ENCODE measurements around the gene MYH16.
"Not testable (repeated sequence)": the region's sequence is repeated elsewhere in the genome, so short reads cannot be mapped to it uniquely, and the experiment has no call there.

Gene MYH16

DNA sequence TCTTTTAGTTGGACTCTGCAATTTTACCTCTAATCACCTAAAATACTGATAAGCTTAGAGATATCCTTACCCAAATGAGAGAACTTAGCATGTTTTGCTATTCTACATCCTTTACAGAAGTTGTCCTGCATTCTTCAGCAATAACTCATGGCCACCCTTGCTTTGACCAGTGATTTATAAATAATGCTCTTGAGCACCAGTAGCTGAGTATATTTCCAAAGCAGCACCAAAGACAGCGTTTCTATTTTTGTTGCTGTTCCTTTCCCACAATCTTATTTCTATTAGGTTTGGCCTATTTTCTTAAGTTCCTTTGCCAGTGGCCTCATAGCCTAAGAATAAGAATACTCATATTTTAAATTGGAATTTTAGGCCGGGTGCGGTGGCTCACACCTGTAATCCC, 68.0 kb downstream of the MYH16 start:
- H2BK12ac ChIP-seq (ENCODE audit: low read length) = no peak overlapping the region
- no peak overlapping the region for H3K4me3 ChIP-seq (ENCODE audit: low read length in 2 of 2)
- no peak overlapping the region for H3K18ac ChIP-seq (ENCODE audit: low read length)
- no peak overlapping the region for H2AK5ac ChIP-seq (ENCODE audit: low read depth, low read length)
- no peak overlapping the region for H4K91ac ChIP-seq (ENCODE audit: low read depth, low read length, poor library complexity)
- no CpG with 5 or more reads among the region's 3 CpGs for WGBS, 2 donors (ENCODE audit: extremely low coverage in 2 of 2, insufficient read length in 2 of 2, insufficient replicate concordance in 1 of 2)
- H3K9me3 ChIP-seq (replicated peaks in 1 of 2; ENCODE audit: control insufficient read depth in 2 of 2, insufficient read depth in 1 of 2, low read depth in 1 of 2, low read length in 2 of 2) = no peaks in the 10 kb centered on the region
- no peak for DNase-seq (ENCODE audit: low spot score)
- H2BK120ac ChIP-seq (ENCODE audit: low read depth, low read length) = no peak overlapping the region
- no peak overlapping the region for H2BK15ac ChIP-seq (ENCODE audit: low read length)
- H4K8ac ChIP-seq (ENCODE audit: low read depth, low read length) = no peak overlapping the region
- no peak overlapping the region for H3K4ac ChIP-seq (ENCODE audit: low read length)
- no peak overlapping the region for H3K27ac ChIP-seq (replicated peaks; ENCODE audit: low read length)
- no peak overlapping the region for H3K9ac ChIP-seq (ENCODE audit: low read depth, low read length, poor library complexity)
- no peaks in the 10 kb centered on the region for H3K4me1 ChIP-seq (ENCODE audit: control insufficient read depth in 2 of 2, insufficient read depth in 1 of 2, low read depth in 1 of 2, low read length in 2 of 2)
- no peak overlapping the region for H3K23ac ChIP-seq (ENCODE audit: low read depth, low read length, poor library complexity)
- no peaks in the 10 kb centered on the region for H3K27me3 ChIP-seq (ENCODE audit: control insufficient read depth in 3 of 3, insufficient read depth in 3 of 3, low read depth in 1 of 3, low read length in 3 of 3)
- H3K79me1 ChIP-seq (ENCODE audit: low read depth, low read length) = peaks cover 2% of the 10 kb centered on the region
- H3K14ac ChIP-seq (ENCODE audit: low read length) = no peak overlapping the region
- H2BK5ac ChIP-seq (ENCODE audit: low read length) = no peak overlapping the region
- H3K36me3 ChIP-seq (replicated peaks in 1 of 2; ENCODE audit: control insufficient read depth in 2 of 2, insufficient read depth in 2 of 2, low read length in 2 of 2) = peaks cover 19 to 93% of the 10 kb centered on the region in 2 donors
- no peak overlapping the region for H3K4me2 ChIP-seq (ENCODE audit: insufficient read depth, low read length, poor library complexity, severe bottlenecking)
- H2AFZ ChIP-seq (ENCODE audit: low read length) = no peak overlapping the region

DNA sequence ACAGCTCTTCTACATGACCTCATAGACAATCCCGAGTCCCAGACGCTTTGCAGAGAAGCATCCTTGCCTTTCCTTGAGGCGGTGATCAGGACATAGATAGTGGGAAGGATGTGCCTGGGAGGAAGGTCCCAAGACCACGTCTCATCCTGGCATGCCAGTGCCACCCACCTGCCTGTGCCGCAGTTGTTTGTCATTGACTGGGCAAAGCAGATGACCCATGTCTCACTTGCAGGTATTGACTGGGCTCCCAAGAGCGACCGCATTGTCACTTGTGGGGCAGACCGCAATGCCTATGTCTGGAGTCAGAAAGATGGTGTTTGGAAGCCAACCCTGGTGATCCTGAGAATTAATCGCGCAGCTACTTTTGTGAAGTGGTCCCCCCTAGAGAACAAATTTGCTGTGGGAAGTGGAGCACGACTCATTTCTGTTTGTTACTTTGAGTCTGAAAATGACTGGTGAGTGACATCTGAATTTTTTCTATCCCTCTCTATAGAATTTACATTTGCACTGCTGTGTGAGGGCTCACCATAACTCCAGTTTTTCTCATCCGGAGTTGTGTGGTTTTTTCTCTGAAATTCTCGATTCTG, 71.5 kb downstream of the MYH16 start:
- Histone ChIP-seq H3K18ac (ENCODE audit: low read length) (no peak overlapping the region), H3K4me2 (ENCODE audit: insufficient read depth, low read length, poor library complexity, severe bottlenecking) (no peak overlapping the region), H2BK12ac (ENCODE audit: low read length) (no peak overlapping the region), H3K4me3 (ENCODE audit: low read length in 2 of 2) (no peak overlapping the region), H2BK120ac (ENCODE audit: low read depth, low read length) (no peak overlapping the region), H4K8ac (ENCODE audit: low read depth, low read length) (no peak overlapping the region), H3K27me3 (ENCODE audit: control insufficient read depth in 3 of 3, insufficient read depth in 3 of 3, low read depth in 1 of 3, low read length in 3 of 3) (no peaks in the 10 kb centered on the region), H3K23ac (ENCODE audit: low read depth, low read length, poor library complexity) (no peak overlapping the region), H3K4me1 (ENCODE audit: control insufficient read depth in 2 of 2, insufficient read depth in 1 of 2, low read depth in 1 of 2, low read length in 2 of 2) (no peaks in the 10 kb centered on the region), H3K9ac (ENCODE audit: low read depth, low read length, poor library complexity) (no peak overlapping the region), H3K27ac (replicated peaks; ENCODE audit: low read length) (no peak overlapping the region), H3K4ac (ENCODE audit: low read length) (no peak overlapping the region), H4K91ac (ENCODE audit: low read depth, low read length, poor library complexity) (no peak overlapping the region), H3K79me1 (ENCODE audit: low read depth, low read length) (peaks cover 1% of the 10 kb centered on the region), H3K36me3 (replicated peaks in 1 of 2; ENCODE audit: control insufficient read depth in 2 of 2, insufficient read depth in 2 of 2, low read length in 2 of 2) (peaks cover 20 to 93% of the 10 kb centered on the region in 2 donors), H2AK5ac (ENCODE audit: low read depth, low read length) (no peak overlapping the region), H3K14ac (ENCODE audit: low read length) (no peak overlapping the region), H2BK5ac (ENCODE audit: low read length) (no peak overlapping the region), H3K9me3 (replicated peaks in 1 of 2; ENCODE audit: control insufficient read depth in 2 of 2, insufficient read depth in 1 of 2, low read depth in 1 of 2, low read length in 2 of 2) (no peaks in the 10 kb centered on the region), H2BK15ac (ENCODE audit: low read length) (no peak overlapping the region), H2AFZ (ENCODE audit: low read length) (no peak overlapping the region)
- DNase-seq (ENCODE audit: low spot score) = no peak
- WGBS, 2 donors (ENCODE audit: extremely low coverage in 2 of 2, insufficient read length in 2 of 2, insufficient replicate concordance in 1 of 2) = no CpG with 5 or more reads among the region's 13 CpGs

DNA sequence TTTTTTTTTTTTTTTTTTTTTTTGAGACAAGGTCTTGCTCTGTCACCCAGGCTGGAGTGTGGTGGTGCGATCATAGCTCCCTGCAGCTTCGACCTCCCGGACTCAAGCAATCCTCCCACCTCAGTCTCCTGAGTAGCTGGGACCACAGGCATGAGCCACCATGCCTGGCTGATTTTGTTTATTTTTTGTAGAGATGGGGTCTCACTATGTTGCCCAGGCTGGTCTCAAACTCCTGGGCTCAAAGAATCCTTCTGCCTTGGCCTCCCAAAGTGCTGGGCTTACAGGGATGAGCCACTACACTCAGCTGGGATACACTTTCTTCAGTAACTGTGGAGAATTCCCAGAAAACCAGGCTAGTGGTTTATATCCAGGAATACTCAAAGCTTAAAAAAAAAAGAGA, 78.0 kb downstream of the MYH16 start:
- H2BK120ac ChIP-seq (ENCODE audit: low read depth, low read length); H3K18ac ChIP-seq (ENCODE audit: low read length); H2BK15ac ChIP-seq (ENCODE audit: low read length); H4K8ac ChIP-seq (ENCODE audit: low read depth, low read length); H2AFZ ChIP-seq (ENCODE audit: low read length); H3K4me1 ChIP-seq (ENCODE audit: control insufficient read depth in 2 of 2, insufficient read depth in 1 of 2, low read depth in 1 of 2, low read length in 2 of 2); H3K9ac ChIP-seq (ENCODE audit: low read depth, low read length, poor library complexity); H3K27ac ChIP-seq (replicated peaks; ENCODE audit: low read length); H3K23ac ChIP-seq (ENCODE audit: low read depth, low read length, poor library complexity); H3K14ac ChIP-seq (ENCODE audit: low read length); H3K79me1 ChIP-seq (ENCODE audit: low read depth, low read length); H4K91ac ChIP-seq (ENCODE audit: low read depth, low read length, poor library complexity); H3K4me3 ChIP-seq (ENCODE audit: low read length in 2 of 2); H2BK5ac ChIP-seq (ENCODE audit: low read length); H3K4me2 ChIP-seq (ENCODE audit: insufficient read depth, low read length, poor library complexity, severe bottlenecking); H2BK12ac ChIP-seq (ENCODE audit: low read length); H3K4ac ChIP-seq (ENCODE audit: low read length); H3K9me3 ChIP-seq (replicated peaks in 1 of 2; ENCODE audit: control insufficient read depth in 2 of 2, insufficient read depth in 1 of 2, low read depth in 1 of 2, low read length in 2 of 2); H3K27me3 ChIP-seq (ENCODE audit: control insufficient read depth in 3 of 3, insufficient read depth in 3 of 3, low read depth in 1 of 3, low read length in 3 of 3); H2AK5ac ChIP-seq (ENCODE audit: low read depth, low read length); DNase-seq (ENCODE audit: low spot score): not testable (repeated sequence)
- no CpG with 5 or more reads among the region's 3 CpGs for WGBS, 2 donors (ENCODE audit: extremely low coverage in 2 of 2, insufficient read length in 2 of 2, insufficient replicate concordance in 1 of 2)
- peaks cover 21 to 86% of the 10 kb centered on the region in 2 donors for H3K36me3 ChIP-seq (replicated peaks in 1 of 2; ENCODE audit: control insufficient read depth in 2 of 2, insufficient read depth in 2 of 2, low read length in 2 of 2)

DNA sequence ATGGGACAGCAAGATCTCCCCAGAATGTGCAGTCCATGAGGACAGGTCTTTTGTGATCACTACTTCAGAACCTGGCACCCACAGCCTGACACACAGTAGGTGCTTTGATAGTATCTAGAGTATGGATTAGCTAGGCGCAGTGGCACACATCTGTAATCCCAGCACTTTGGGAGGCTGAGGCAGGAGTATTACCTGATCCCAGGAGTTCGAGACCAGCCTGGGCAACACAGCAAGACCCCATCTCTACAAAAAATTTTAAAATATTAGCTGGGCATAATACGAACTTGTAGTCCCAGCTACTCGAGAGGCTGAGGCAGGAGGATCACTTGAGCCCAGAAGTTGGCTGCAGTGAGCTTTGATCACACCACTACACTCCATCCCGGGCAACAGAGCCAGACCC, 79.6 kb downstream of the MYH16 start:
- H2BK12ac ChIP-seq (ENCODE audit: low read length) = no peak overlapping the region
- H3K4ac ChIP-seq (ENCODE audit: low read length) = no peak overlapping the region
- H3K18ac ChIP-seq (ENCODE audit: low read length) = no peak overlapping the region
- H3K27ac ChIP-seq (replicated peaks; ENCODE audit: low read length) = no peak overlapping the region
- H3K79me1 ChIP-seq (ENCODE audit: low read depth, low read length) = no peaks in the 10 kb centered on the region
- no peaks in the 10 kb centered on the region for H3K4me1 ChIP-seq (ENCODE audit: control insufficient read depth in 2 of 2, insufficient read depth in 1 of 2, low read depth in 1 of 2, low read length in 2 of 2)
- H3K14ac ChIP-seq (ENCODE audit: low read length) = no peak overlapping the region
- peaks cover 21 to 82% of the 10 kb centered on the region in 2 donors for H3K36me3 ChIP-seq (replicated peaks in 1 of 2; ENCODE audit: control insufficient read depth in 2 of 2, insufficient read depth in 2 of 2, low read length in 2 of 2)
- no peak overlapping the region for H2AK5ac ChIP-seq (ENCODE audit: low read depth, low read length)
- H4K91ac ChIP-seq (ENCODE audit: low read depth, low read length, poor library complexity) = no peak overlapping the region
- no peak overlapping the region for H2BK15ac ChIP-seq (ENCODE audit: low read length)
- H3K9ac ChIP-seq (ENCODE audit: low read depth, low read length, poor library complexity) = no peak overlapping the region
- no peak for DNase-seq (ENCODE audit: low spot score)
- no peak overlapping the region for H4K8ac ChIP-seq (ENCODE audit: low read depth, low read length)
- no peak overlapping the region for H2BK120ac ChIP-seq (ENCODE audit: low read depth, low read length)
- no peaks in the 10 kb centered on the region for H3K27me3 ChIP-seq (ENCODE audit: control insufficient read depth in 3 of 3, insufficient read depth in 3 of 3, low read depth in 1 of 3, low read length in 3 of 3)
- no peaks in the 10 kb centered on the region for H3K9me3 ChIP-seq (replicated peaks in 1 of 2; ENCODE audit: control insufficient read depth in 2 of 2, insufficient read depth in 1 of 2, low read depth in 1 of 2, low read length in 2 of 2)
- no peak overlapping the region for H3K4me2 ChIP-seq (ENCODE audit: insufficient read depth, low read length, poor library complexity, severe bottlenecking)
- no peak overlapping the region for H3K4me3 ChIP-seq (ENCODE audit: low read length in 2 of 2)
- WGBS, 2 donors (ENCODE audit: extremely low coverage in 2 of 2, insufficient read length in 2 of 2, insufficient replicate concordance in 1 of 2) = no CpG with 5 or more reads among the region's 5 CpGs
- no peak overlapping the region for H2BK5ac ChIP-seq (ENCODE audit: low read length)
- no peak overlapping the region for H2AFZ ChIP-seq (ENCODE audit: low read length)
- H3K23ac ChIP-seq (ENCODE audit: low read depth, low read length, poor library complexity) = no peak overlapping the region
